ENCODE results near the gene AGXT. TPM values are rescaled to one million over a fixed set of nuclear protein-coding genes. Genes with fewer than 3 reads are reported as not detected.
A peak's percentile ranks its signal among the peaks of the same experiment; 100 is the strongest.

AGXT gene
- total RNA-seq, 1 experiment from 2014 or later, result not detected

GRCh38 chr2:240922245-240922981 lies 53.8 kb downstream of the AGXT start:
- no peak for TF ChIP-seq CTCF (conservative IDR thresholded peaks at IDR 0.05; ENCODE audit: low read depth, low read length)
- TF ChIP-seq EZH2 (IDR thresholded peaks at IDR 0.05; ENCODE audit: borderline replicate concordance, low read depth, low read length, poor library complexity, severe bottlenecking), result no peak
- no peaks in the 10 kb centered on the region for H3K27me3 ChIP-seq (replicated peaks; ENCODE audit: insufficient read depth, low read depth, low read length, poor library complexity)
- DNase-seq (ENCODE audit: low spot score), result no peak
- POLR2A ChIA-PET (ENCODE audit: low non-redundant PET), result no interaction called here
- CTCF ChIA-PET, result no interaction called here
- no peak overlapping the region for H3K4me3 ChIP-seq (ENCODE audit: low read depth, low read length, poor library complexity, severe bottlenecking)
- intact Hi-C loops (cut with micrococcal nuclease; ENCODE audit: unreplicated experiment), result no loop called here
- BruUV-seq (replicated peaks), result no TSS peak
- peaks cover 26% of the 10 kb centered on the region for H3K4me1 ChIP-seq (ENCODE audit: insufficient read depth, low read length, poor library complexity, severe bottlenecking)
- H3K36me3 ChIP-seq (ENCODE audit: insufficient read depth, low read length, poor library complexity, severe bottlenecking), result no peaks in the 10 kb centered on the region
- H3K27ac ChIP-seq (ENCODE audit: low read depth, low read length, poor library complexity, severe bottlenecking), result no peak overlapping the region
- H3K9me3 ChIP-seq (ENCODE audit: low read depth, low read length, poor library complexity, severe bottlenecking), result no peaks in the 10 kb centered on the region

- no peaks in the 10 kb centered on the region for H3K9me3 ChIP-seq (ENCODE audit: low read depth, low read length, poor library complexity, severe bottlenecking)
- H3K4me1 ChIP-seq (ENCODE audit: insufficient read depth, low read length, poor library complexity, severe bottlenecking), result peaks cover 24% of the 10 kb centered on the region
- no peak for TF ChIP-seq CTCF (conservative IDR thresholded peaks at IDR 0.05; ENCODE audit: low read depth, low read length)
- no peak for TF ChIP-seq EZH2 (IDR thresholded peaks at IDR 0.05; ENCODE audit: borderline replicate concordance, low read depth, low read length, poor library complexity, severe bottlenecking)
- H3K27me3 ChIP-seq (replicated peaks; ENCODE audit: insufficient read depth, low read depth, low read length, poor library complexity), result no peaks in the 10 kb centered on the region
- intact Hi-C loops (cut with micrococcal nuclease; ENCODE audit: unreplicated experiment), result no loop called here
- BruUV-seq (replicated peaks), result no TSS peak
- ChIA-PET CTCF (no interaction called here), POLR2A (ENCODE audit: low non-redundant PET) (no interaction called here)
- H3K36me3 ChIP-seq (ENCODE audit: insufficient read depth, low read length, poor library complexity, severe bottlenecking), result no peaks in the 10 kb centered on the region
- no peak overlapping the region for H3K4me3 ChIP-seq (ENCODE audit: low read depth, low read length, poor library complexity, severe bottlenecking)
- no peak overlapping the region for H3K27ac ChIP-seq (ENCODE audit: low read depth, low read length, poor library complexity, severe bottlenecking)
- peak; percentile 71 for DNase-seq (ENCODE audit: low spot score)
These were observed 54.4 kb downstream of the AGXT start for GRCh38 chr2:240922982-240923537.

GRCh38 chr2:240925191-240925567 lies 56.6 kb downstream of the AGXT start:
- H3K4me3 ChIP-seq (ENCODE audit: low read depth, low read length, poor library complexity, severe bottlenecking), result no peak overlapping the region
- CTCF ChIA-PET, result no interaction called here
- H3K27me3 ChIP-seq (replicated peaks; ENCODE audit: insufficient read depth, low read depth, low read length, poor library complexity), result no peaks in the 10 kb centered on the region
- no peak overlapping the region for H3K27ac ChIP-seq (ENCODE audit: low read depth, low read length, poor library complexity, severe bottlenecking)
- BruUV-seq (replicated peaks), result no TSS peak
- H3K36me3 ChIP-seq (ENCODE audit: insufficient read depth, low read length, poor library complexity, severe bottlenecking), result no peaks in the 10 kb centered on the region
- DNase-seq (ENCODE audit: low spot score), result no peak
- H3K9me3 ChIP-seq (ENCODE audit: low read depth, low read length, poor library complexity, severe bottlenecking), result no peaks in the 10 kb centered on the region
- POLR2A ChIA-PET (ENCODE audit: low non-redundant PET), result no interaction called here
- no peak for TF ChIP-seq CTCF (conservative IDR thresholded peaks at IDR 0.05; ENCODE audit: low read depth, low read length)
- no peak for TF ChIP-seq EZH2 (IDR thresholded peaks at IDR 0.05; ENCODE audit: borderline replicate concordance, low read depth, low read length, poor library complexity, severe bottlenecking)
- H3K4me1 ChIP-seq (ENCODE audit: insufficient read depth, low read length, poor library complexity, severe bottlenecking), result peaks cover 24% of the 10 kb centered on the region
- intact Hi-C loops (cut with micrococcal nuclease; ENCODE audit: unreplicated experiment), result no loop called here
